ENCODE measurements around the gene FKBP10.
"Not testable (repeated sequence)": the region's sequence is repeated elsewhere in the genome, so short reads cannot be mapped to it uniquely, and the experiment has no call there.

Gene FKBP10

DNA sequence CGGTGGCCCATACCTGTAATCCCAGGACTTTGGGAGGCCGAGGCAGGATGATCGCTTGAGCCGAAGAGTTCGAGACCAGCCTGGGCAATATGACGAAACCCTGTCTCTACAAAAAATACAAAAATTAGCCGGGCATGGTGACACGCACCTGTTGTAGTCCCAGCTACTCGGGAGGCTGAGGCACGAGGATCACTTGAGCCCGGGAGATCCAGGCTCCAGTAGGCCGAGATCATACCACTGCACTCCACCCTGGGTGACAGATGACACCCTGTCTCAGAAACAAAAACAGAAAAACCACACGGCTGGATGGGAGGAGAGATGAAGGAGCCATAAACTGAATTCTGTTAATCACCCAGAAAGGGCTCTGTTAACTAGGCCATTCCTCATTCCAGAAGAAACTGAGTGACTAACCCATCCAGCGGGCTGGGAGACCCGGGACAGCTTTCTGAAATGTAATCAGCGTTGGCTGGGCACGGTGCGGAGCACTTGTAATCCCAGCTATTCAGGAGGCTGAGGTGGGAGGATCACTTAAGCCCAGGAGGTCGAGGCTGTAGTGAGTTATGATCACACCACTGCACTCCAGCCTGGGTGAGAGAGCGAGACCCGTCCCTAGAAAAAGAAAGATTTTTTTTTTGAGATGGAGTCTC is 23.9 kb downstream of the FKBP10 start:
- Histone ChIP-seq H3K36me3 (peaks cover 21 to 32% (median 25%) of the 10 kb centered on the region in 11 experiments), H3K4me3 (peak overlapping the region; percentile 87 to 100 (median 94)), H3K4me1 (peaks cover 11 to 22% (median 18%) of the 10 kb centered on the region in 10 experiments), H3K9me3 (replicated peaks in 1 of 11) (no peaks in the 10 kb centered on the region), H3K27ac (peak overlapping the region in 1 of 11 experiments; percentile 4; a peak in 1 of 22 replicates), H4K20me1 (peaks cover 0 to 10% (median 0%) of the 10 kb centered on the region in 11 experiments; a peak in 3 of 22 replicates), H3K27me3 (no peaks in the 10 kb centered on the region), H3K4me2 (peak overlapping the region; percentile 77 to 96 (median 89)), H3K9ac (peak overlapping the region; percentile 17 to 92 (median 91); a peak in 17 of 22 replicates)
- TF ChIP-seq Cebpa-rat (IDR thresholded peaks at IDR 0.05), result no peak

DNA sequence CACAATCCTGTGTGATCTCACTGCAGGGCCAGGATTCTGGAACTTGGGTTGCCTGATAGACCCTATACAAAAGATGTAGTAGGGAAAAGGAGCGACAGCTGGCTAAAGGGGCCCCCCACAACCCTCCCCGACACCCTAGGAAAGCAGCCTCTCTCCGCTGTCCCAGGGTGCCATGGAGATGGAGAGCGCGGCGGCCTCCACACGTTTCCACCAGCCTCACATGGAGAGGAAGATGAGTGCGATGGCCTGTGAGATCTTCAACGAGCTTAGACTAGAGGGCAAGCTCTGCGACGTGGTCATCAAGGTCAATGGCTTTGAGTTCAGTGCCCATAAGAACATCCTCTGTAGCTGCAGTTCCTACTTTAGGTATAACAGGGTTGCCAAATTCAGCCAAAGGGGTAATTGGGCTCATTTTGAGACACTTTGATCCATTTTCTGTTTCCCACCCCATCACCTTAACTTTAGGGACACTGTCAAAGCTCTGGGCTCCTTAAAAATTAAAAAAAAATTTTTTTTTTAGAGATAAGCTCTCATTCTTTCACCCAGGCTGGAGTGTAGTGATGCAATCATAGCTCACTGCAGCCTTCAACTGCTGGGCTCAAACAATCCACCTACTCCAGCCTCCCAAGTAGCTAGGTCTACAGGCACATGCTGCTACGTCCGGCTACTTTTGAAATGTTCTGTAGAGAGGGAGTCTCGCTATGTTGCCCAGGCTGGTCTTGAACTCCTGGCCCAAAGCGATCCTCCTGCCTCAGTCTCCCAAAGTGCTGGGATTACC is 25.1 kb downstream of the FKBP10 start, which contains the start of gene KLHL10:
TSS of gene KLHL10 (plus strand) at position 65 of the 778 bp plus-strand sequence. CDS start at position 173, 108 bp downstream.
- H3K4me1 ChIP-seq, result peaks cover 10 to 22% (median 18%) of the 10 kb centered on the region in 10 experiments
- no peak within 1 kb of the TSS for H3K27ac ChIP-seq
- peak within 1 kb of the TSS in 5 of 11 experiments; percentile 69 to 92 (median 91); a peak in 7 of 22 replicates for H3K9ac ChIP-seq
- H3K36me3 ChIP-seq, result peaks cover 9 to 19% (median 12%) of the 10 kb centered on the region in 11 experiments; a peak in 20 of 22 replicates
- peaks cover 0 to 10% (median 0%) of the 10 kb centered on the region in 11 experiments; a peak in 3 of 22 replicates for H4K20me1 ChIP-seq
- no peaks in the 10 kb centered on the region for H3K27me3 ChIP-seq
- no peaks in the 10 kb centered on the region for H3K9me3 ChIP-seq (replicated peaks in 1 of 11)
- H3K4me2 ChIP-seq, result peak within 1 kb of the TSS; percentile 77 to 96 (median 89)
- peak within 1 kb of the TSS in 8 of 10 experiments; percentile 87 to 100 (median 92); a peak in 9 of 20 replicates for H3K4me3 ChIP-seq
- TF ChIP-seq Cebpa-rat (IDR thresholded peaks at IDR 0.05), result peak in 1 of 11 experiments; percentile 24; a peak in 1 of 22 replicates

DNA sequence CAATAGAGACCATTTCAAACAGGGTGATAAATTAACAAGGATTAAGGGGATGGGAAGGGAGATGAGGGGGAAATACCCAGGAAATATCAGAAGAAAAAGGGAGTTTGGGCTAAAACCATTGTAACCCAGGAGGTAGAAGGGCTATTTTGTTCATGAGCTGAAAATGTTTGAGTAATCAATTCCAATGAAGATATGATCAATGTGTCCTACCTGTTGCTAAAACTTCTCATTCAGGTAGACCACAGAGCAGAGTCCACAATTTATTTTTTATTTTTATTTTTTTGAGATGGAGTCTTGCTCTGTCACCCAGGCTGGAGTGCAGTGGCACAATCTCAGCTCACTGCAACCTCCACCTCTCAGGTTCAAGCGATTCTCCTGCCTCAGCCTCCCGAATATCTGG is 26.6 kb downstream of the FKBP10 start:
- peaks cover 9 to 18% (median 16%) of the 10 kb centered on the region in 10 experiments for H3K4me1 ChIP-seq
- not testable (repeated sequence) for H3K27me3 ChIP-seq; H3K4me3 ChIP-seq; H3K27ac ChIP-seq; H3K4me2 ChIP-seq; H3K9ac ChIP-seq; H3K9me3 ChIP-seq (replicated peaks in 1 of 11); H4K20me1 ChIP-seq; H3K36me3 ChIP-seq

DNA sequence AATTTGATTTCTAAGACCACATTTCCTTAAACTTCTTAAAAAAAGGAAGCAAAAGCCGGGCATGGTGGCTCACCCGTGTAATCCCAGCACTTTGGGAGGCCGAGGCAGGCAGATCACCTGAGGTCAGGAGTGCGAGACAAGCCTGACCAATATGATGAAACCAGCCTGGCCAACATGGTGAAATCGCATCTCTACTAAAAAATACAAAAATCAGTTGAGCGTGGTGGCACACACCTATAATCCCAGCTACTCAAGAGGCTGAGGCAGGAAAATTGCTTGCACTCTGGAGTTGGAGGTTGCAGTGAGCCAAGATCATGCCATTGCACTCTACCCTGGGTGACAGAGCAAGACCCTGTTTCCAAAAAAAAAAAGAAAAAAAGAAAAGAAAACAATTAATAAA is 28.0 kb downstream of the FKBP10 start:
- H3K36me3 ChIP-seq; H3K9ac ChIP-seq; H3K4me3 ChIP-seq; H4K20me1 ChIP-seq; H3K27ac ChIP-seq; H3K9me3 ChIP-seq (replicated peaks in 1 of 11); H3K4me1 ChIP-seq; H3K27me3 ChIP-seq: not testable (repeated sequence)
- peak overlapping the region in 2 of 11 experiments; percentile 6 to 11; a peak in 2 of 22 replicates for H3K4me2 ChIP-seq

DNA sequence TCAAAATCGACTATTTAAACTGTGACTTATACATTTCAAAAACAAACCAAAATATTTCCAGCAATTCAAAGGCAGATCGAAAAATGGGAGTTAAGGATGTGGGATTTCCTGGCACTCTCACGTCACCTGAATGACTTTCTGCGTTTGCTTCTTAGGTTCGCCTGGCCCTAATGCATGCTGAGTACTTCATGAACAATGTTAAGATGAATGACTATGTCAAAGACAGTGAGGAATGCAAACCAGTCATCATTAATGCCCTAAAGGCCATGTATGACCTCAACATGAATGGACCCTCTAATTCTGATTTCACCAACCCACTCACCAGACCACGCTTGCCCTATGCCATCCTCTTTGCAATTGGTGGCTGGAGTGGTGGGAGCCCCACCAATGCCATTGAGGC is 32.2 kb downstream of the FKBP10 start:
- H3K4me2 ChIP-seq, result no peak overlapping the region
- H3K4me3 ChIP-seq, result no peak overlapping the region
- H3K9ac ChIP-seq, result no peak overlapping the region
- no peaks in the 10 kb centered on the region for H3K9me3 ChIP-seq (replicated peaks in 1 of 11)
- H3K27me3 ChIP-seq, result no peaks in the 10 kb centered on the region
- H3K36me3 ChIP-seq, result peaks cover 0 to 16% (median 11%) of the 10 kb centered on the region in 11 experiments; a peak in 18 of 22 replicates
- TF ChIP-seq Cebpa-rat (IDR thresholded peaks at IDR 0.05), result no peak
- peaks cover 0 to 33% (median 14%) of the 10 kb centered on the region in 11 experiments; a peak in 11 of 22 replicates for H4K20me1 ChIP-seq
- peaks cover 8 to 16% (median 12%) of the 10 kb centered on the region in 10 experiments; a peak in 19 of 20 replicates for H3K4me1 ChIP-seq
- no peak overlapping the region for H3K27ac ChIP-seq

DNA sequence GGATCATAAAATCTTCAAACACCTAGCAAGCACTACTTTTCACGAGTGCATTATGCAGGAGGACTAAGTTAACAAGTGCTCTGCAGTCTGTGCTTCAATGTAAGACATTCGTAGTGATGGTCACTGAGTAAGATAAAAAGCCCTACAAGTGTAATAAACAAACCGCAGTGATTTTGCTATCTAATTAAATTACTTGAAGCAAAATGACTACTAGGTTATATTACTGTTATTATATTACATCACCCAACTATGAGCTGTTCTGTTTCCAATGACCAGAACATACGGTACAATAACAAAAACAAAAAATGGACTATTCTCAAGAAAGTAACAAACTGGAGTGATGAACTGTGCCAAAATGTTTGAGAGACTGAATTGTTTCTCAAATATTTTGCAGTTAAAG is 36.0 kb downstream of the FKBP10 start:
- H3K27me3 ChIP-seq, result no peaks in the 10 kb centered on the region
- H3K9me3 ChIP-seq (replicated peaks in 1 of 11), result no peaks in the 10 kb centered on the region
- TF ChIP-seq Cebpa-rat (IDR thresholded peaks at IDR 0.05), result no peak
- peak overlapping the region in 4 of 11 experiments; percentile 16 to 46 (median 21); a peak in 4 of 22 replicates for H3K27ac ChIP-seq
- H3K9ac ChIP-seq, result peak overlapping the region in 1 of 11 experiments; percentile 38; a peak in 1 of 22 replicates
- peaks cover 3 to 72% (median 52%) of the 10 kb centered on the region in 11 experiments; a peak in 15 of 22 replicates for H4K20me1 ChIP-seq
- no peak overlapping the region for H3K4me3 ChIP-seq
- H3K36me3 ChIP-seq, result peaks cover 6 to 46% (median 36%) of the 10 kb centered on the region in 11 experiments
- peaks cover 30 to 42% (median 36%) of the 10 kb centered on the region in 10 experiments for H3K4me1 ChIP-seq
- H3K4me2 ChIP-seq, result peak overlapping the region in 5 of 11 experiments; percentile 25 to 61 (median 47); a peak in 10 of 22 replicates

DNA sequence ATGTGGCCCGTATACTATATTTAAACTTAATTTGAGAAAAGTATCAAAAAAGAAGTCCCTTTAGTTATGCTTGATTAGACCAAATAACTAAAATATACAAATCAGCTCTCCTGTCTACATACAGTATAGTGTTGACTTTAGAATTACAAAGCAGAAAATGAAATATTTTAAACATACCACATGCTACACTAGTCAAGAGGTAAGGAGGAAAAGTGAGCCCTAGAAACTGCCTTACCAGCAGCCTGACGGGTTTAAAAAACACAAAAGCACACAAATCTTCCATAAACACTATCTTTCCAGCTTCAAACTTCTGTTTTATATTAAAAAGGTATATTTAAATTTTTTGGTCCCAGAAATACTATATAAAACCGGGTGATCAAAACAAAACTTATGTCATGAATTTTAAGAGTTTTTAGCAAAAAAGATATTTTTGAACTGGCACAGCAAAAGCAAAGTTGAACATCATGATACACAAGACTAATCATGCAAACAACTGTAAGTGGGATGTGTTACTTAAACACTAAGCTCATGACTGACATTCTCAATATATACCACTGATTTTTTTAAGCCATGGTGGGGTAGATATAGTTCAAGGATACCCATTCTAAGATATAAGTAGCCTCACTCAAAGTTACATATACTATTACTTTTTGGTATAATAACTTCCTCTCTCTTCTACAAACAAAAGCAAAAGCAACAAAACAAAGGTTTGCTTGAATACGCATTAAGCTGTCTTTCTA is 36.6 kb downstream of the FKBP10 start:
- H3K4me2 ChIP-seq, result peak overlapping the region in 10 of 11 experiments; percentile 25 to 67 (median 48); a peak in 17 of 22 replicates
- TF ChIP-seq Cebpa-rat (IDR thresholded peaks at IDR 0.05), result no peak
- H3K4me3 ChIP-seq, result no peak overlapping the region

DNA sequence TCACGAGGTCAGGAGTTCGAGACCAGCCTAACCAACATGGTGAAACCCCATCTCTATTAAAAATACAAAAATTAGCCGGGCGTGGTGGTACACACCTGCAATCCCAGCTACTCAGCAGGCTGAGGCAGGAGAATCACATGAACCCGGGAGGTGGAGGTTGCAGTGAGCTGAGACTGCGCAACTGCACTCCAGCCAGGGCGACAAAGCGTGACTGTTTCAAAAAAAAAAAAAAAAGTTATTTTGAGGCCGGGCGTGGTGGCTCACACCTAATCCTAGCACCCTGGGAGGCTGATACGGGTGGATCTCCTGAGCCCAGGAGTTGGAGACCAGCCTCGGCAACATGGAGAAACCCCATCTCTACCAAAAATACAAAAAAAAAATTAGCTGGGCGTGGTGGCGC is 38.6 kb downstream of the FKBP10 start:
- H3K36me3 ChIP-seq, result peaks cover 18 to 63% (median 53%) of the 10 kb centered on the region in 11 experiments
- peak overlapping the region; percentile 25 to 67 (median 47); a peak in 20 of 22 replicates for H3K4me2 ChIP-seq
- H3K9me3 ChIP-seq (replicated peaks in 1 of 11); H3K4me3 ChIP-seq; H3K27me3 ChIP-seq; H3K27ac ChIP-seq: not testable (repeated sequence)
- 0 out of 22 replicates have a peak overlapping the region, but pooled peaks of 1 of the 11 experiments have one; percentile 10 for H3K9ac ChIP-seq
- H3K4me1 ChIP-seq, result peaks cover 30 to 40% (median 36%) of the 10 kb centered on the region in 10 experiments
- peaks cover 3 to 98% (median 76%) of the 10 kb centered on the region in 11 experiments; a peak in 17 of 22 replicates for H4K20me1 ChIP-seq

More for the DNA sequence above, 36.6 kb downstream of the FKBP10 start:
- peak overlapping the region in 6 of 11 experiments; percentile 10 to 46 (median 22); a peak in 8 of 22 replicates for H3K27ac ChIP-seq
- H3K36me3 ChIP-seq, result peaks cover 12 to 52% (median 42%) of the 10 kb centered on the region in 11 experiments
- H4K20me1 ChIP-seq, result peaks cover 3 to 78% (median 59%) of the 10 kb centered on the region in 11 experiments; a peak in 15 of 22 replicates
- H3K9me3 ChIP-seq (replicated peaks in 1 of 11), result no peaks in the 10 kb centered on the region
- peak overlapping the region in 2 of 11 experiments; percentile 16 to 38; a peak in 3 of 22 replicates for H3K9ac ChIP-seq
- no peaks in the 10 kb centered on the region for H3K27me3 ChIP-seq
- peaks cover 30 to 42% (median 36%) of the 10 kb centered on the region in 10 experiments for H3K4me1 ChIP-seq

All from BLaER1 treated with 17β-estradiol and CSF1 and Interleukin-3, amounts not matched to agents 10 nM and 100 nM (cell line).